Midbrain (tissue), 1 donor: Measurements from ENCODE around the gene LRRC8B.
A peak's percentile ranks its signal among the peaks of the same experiment; 100 is the strongest.
"Not testable (repeated sequence)": the region's sequence is repeated elsewhere in the genome, so short reads cannot be mapped to it uniquely, and the experiment has no call there.

Experiments
- DNase-seq: peaks from one replicate; lab custom pipeline; 2025; lab: John Stamatoyannopoulos, UW

LRRC8B gene

GRCh38 chr1:89608319-89608983, 83.8 kb downstream of the LRRC8B start:
- DNase-seq, result no peak

- no peak for DNase-seq
These were observed 84.5 kb downstream of the LRRC8B start for GRCh38 chr1:89608984-89609725.

- peak; percentile 42 for DNase-seq
These were observed 85.3 kb downstream of the LRRC8B start for GRCh38 chr1:89609781-89610456.

- DNase-seq, result no peak
These were observed 85.9 kb downstream of the LRRC8B start for GRCh38 chr1:89610457-89611011.

GRCh38 chr1:89611721-89612120, 87.1 kb downstream of the LRRC8B start:
- no peak for DNase-seq

GRCh38 chr1:89613928-89614327, 89.3 kb downstream of the LRRC8B start:
- no peak for DNase-seq

- no peak for DNase-seq
These were observed 91.3 kb downstream of the LRRC8B start for GRCh38 chr1:89615676-89616598.

- no peak for DNase-seq
These were observed 92.4 kb downstream of the LRRC8B start for GRCh38 chr1:89616844-89617627.

GRCh38 chr1:89620664-89621063, 96.0 kb downstream of the LRRC8B start:
- DNase-seq, result no peak

- DNase-seq, result no peak
These were observed 98.3 kb downstream of the LRRC8B start for GRCh38 chr1:89622895-89623294.

GRCh38 chr1:89624314-89624713, 99.7 kb downstream of the LRRC8B start:
- DNase-seq, result peak; percentile 52

- DNase-seq, result no peak
These were observed 100.2 kb downstream of the LRRC8B start for GRCh38 chr1:89624715-89625323.

- DNase-seq, result peak; percentile 65
These were observed 103.0 kb downstream of the LRRC8B start for GRCh38 chr1:89627596-89627962.

GRCh38 chr1:89629146-89629545, 104.5 kb downstream of the LRRC8B start:
- DNase-seq, result no peak

GRCh38 chr1:89629600-89629999, 105.0 kb downstream of the LRRC8B start:
- DNase-seq, result not testable (repeated sequence)

- no peak for DNase-seq
These were observed 105.4 kb downstream of the LRRC8B start for GRCh38 chr1:89630048-89630447.

- DNase-seq, result peak; percentile 53
These were observed 107.4 kb downstream of the LRRC8B start for GRCh38 chr1:89631816-89632656.

- peak; percentile 82 for DNase-seq
These were observed 108.1 kb downstream of the LRRC8B start, which contains the start of gene LRRC8C for GRCh38 chr1:89632657-89633247. LRRC8C (plus strand) TSS chr1:89633120; CDS start chr1:89686474, 53,354 bp downstream.

- DNase-seq, result peak; percentile 50
These were observed 108.7 kb downstream of the LRRC8B start for GRCh38 chr1:89633248-89633799.
